ENCODE data around the gene APBB1. TPM values are rescaled to one million over a fixed set of nuclear protein-coding genes. Genes with fewer than 3 reads are reported as not detected.

Gene APBB1
- polyA plus RNA-seq, 1 donor from 2014 or later, result 283 TPM

DNA sequence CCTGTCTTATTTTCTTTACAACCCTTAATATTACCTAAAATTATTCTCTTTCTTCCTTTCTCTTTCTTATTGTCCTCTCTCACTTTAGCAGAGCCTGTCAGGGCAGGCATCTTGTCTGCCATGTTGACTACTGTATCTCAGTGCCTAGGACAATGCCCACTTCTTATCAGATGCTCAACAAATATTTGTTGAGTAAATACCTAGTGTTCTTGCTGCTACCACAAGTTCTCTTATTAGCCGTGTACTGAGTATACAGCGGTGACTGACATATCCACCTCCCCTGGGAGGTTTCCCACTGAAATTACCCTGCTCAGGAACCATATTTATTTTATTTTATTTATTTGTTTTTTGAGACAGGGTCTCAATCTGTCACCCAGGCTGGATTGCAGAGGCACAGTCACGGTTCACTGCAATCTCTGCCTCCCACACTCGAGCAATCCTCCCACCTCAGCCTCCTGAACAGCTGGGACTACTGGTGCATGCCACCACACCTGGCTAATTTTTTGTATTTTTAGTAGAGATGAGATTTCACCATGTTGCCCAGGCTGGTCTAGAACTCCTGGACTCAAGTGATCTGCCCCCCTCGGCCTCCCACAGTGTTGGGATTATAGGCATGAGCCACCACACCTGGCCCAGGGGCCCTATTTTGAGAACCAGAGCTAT, 15.2 kb upstream of the APBB1 start:
- no peaks in the 10 kb centered on the region for H3K27me3 ChIP-seq (ENCODE audit: insufficient read depth, low read depth, low read length)
- H3F3A ChIP-seq (ENCODE audit: insufficient read depth, low read length, poor library complexity, severe bottlenecking), result no peaks in the 10 kb centered on the region
- no peaks in the 10 kb centered on the region for H3K9me3 ChIP-seq (ENCODE audit: low read length)
- H2AFZ ChIP-seq (ENCODE audit: low read depth, low read length), result no peak overlapping the region
- H4K20me1 ChIP-seq (ENCODE audit: insufficient read depth), result no peaks in the 10 kb centered on the region
- no peaks in the 10 kb centered on the region for H3K79me2 ChIP-seq (replicated peaks; ENCODE audit: insufficient read depth, low read length)
- no peak overlapping the region for H3K4me3 ChIP-seq (ENCODE audit: low read length)
- H3K36me3 ChIP-seq (ENCODE audit: insufficient read depth, low read length), result no peaks in the 10 kb centered on the region
- no peak overlapping the region for H3K4me2 ChIP-seq (ENCODE audit: low read length)
- TF ChIP-seq EZH2 (IDR thresholded peaks at IDR 0.05; ENCODE audit: borderline replicate concordance, insufficient read depth, low read length, poor library complexity, severe bottlenecking), result no peak
- TF ChIP-seq RAD21 (conservative IDR thresholded peaks at IDR 0.05), result no peak
- TF ChIP-seq EP300 (conservative IDR thresholded peaks at IDR 0.05; ENCODE audit: poor library complexity, severe bottlenecking), result no peak
- TF ChIP-seq, protein P1, sequence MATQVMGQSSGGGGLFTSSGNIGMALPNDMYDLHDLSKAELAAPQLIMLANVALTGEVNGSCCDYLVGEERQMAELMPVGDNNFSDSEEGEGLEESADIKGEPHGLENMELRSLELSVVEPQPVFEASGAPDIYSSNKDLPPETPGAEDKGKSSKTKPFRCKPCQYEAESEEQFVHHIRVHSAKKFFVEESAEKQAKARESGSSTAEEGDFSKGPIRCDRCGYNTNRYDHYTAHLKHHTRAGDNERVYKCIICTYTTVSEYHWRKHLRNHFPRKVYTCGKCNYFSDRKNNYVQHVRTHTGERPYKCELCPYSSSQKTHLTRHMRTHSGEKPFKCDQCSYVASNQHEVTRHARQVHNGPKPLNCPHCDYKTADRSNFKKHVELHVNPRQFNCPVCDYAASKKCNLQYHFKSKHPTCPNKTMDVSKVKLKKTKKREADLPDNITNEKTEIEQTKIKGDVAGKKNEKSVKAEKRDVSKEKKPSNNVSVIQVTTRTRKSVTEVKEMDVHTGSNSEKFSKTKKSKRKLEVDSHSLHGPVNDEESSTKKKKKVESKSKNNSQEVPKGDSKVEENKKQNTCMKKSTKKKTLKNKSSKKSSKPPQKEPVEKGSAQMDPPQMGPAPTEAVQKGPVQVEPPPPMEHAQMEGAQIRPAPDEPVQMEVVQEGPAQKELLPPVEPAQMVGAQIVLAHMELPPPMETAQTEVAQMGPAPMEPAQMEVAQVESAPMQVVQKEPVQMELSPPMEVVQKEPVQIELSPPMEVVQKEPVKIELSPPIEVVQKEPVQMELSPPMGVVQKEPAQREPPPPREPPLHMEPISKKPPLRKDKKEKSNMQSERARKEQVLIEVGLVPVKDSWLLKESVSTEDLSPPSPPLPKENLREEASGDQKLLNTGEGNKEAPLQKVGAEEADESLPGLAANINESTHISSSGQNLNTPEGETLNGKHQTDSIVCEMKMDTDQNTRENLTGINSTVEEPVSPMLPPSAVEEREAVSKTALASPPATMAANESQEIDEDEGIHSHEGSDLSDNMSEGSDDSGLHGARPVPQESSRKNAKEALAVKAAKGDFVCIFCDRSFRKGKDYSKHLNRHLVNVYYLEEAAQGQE (IDR thresholded peaks at IDR 0.05; ENCODE audit: borderline replicate concordance), result no peak
- TF ChIP-seq SMC3 (conservative IDR thresholded peaks at IDR 0.05; ENCODE audit: poor library complexity), result no peak
- no peak for TF ChIP-seq TAF1 (IDR thresholded peaks at IDR 0.05; ENCODE audit: low read depth)
- no peak for TF ChIP-seq POLR2AphosphoS5 (IDR thresholded peaks at IDR 0.05)
- TF ChIP-seq MXI1 (conservative IDR thresholded peaks at IDR 0.05; ENCODE audit: poor library complexity, severe bottlenecking), result no peak
- TF ChIP-seq, protein P2, sequence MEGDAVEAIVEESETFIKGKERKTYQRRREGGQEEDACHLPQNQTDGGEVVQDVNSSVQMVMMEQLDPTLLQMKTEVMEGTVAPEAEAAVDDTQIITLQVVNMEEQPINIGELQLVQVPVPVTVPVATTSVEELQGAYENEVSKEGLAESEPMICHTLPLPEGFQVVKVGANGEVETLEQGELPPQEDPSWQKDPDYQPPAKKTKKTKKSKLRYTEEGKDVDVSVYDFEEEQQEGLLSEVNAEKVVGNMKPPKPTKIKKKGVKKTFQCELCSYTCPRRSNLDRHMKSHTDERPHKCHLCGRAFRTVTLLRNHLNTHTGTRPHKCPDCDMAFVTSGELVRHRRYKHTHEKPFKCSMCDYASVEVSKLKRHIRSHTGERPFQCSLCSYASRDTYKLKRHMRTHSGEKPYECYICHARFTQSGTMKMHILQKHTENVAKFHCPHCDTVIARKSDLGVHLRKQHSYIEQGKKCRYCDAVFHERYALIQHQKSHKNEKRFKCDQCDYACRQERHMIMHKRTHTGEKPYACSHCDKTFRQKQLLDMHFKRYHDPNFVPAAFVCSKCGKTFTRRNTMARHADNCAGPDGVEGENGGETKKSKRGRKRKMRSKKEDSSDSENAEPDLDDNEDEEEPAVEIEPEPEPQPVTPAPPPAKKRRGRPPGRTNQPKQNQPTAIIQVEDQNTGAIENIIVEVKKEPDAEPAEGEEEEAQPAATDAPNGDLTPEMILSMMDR (IDR thresholded peaks at IDR 0.05; ENCODE audit: poor library complexity, severe bottlenecking), result no peak
- no peak overlapping the region for H3K9ac ChIP-seq (ENCODE audit: low read length)
- H3K27ac ChIP-seq (ENCODE audit: low read length), result no peak overlapping the region
- H3K9me2 ChIP-seq (ENCODE audit: insufficient read depth, low read length), result no peaks in the 10 kb centered on the region

DNA sequence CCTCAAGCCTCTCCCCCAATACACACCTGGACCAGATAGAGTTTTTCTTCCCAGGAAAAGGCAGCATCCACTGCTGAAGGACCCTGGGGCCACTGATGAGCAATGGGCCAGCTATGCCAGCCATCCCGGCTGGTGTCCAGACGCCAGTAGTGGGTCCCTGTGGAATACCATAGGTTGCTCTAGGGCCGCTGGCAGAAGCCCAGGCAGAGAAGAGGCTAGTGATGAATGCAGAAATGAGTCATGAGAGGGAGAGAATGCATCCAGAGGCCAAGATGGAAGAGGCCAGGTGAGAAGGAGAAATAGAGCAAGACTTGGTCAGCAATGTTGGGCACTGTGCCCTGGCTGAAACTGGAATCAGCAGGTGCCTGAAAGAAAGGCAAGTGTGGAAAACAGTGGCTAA, 13.0 kb upstream of the APBB1 start:
- H3K27me3 ChIP-seq (ENCODE audit: insufficient read depth, low read depth, low read length), result no peaks in the 10 kb centered on the region
- H3K36me3 ChIP-seq (ENCODE audit: insufficient read depth, low read length), result no peaks in the 10 kb centered on the region
- no peaks in the 10 kb centered on the region for H4K20me1 ChIP-seq (ENCODE audit: insufficient read depth)
- H3K9me2 ChIP-seq (ENCODE audit: insufficient read depth, low read length), result no peaks in the 10 kb centered on the region
- H3K79me2 ChIP-seq (replicated peaks; ENCODE audit: insufficient read depth, low read length), result no peaks in the 10 kb centered on the region
- H3F3A ChIP-seq (ENCODE audit: insufficient read depth, low read length, poor library complexity, severe bottlenecking), result no peaks in the 10 kb centered on the region
- no peaks in the 10 kb centered on the region for H3K9me3 ChIP-seq (ENCODE audit: low read length)
- TF ChIP-seq EP300 (conservative IDR thresholded peaks at IDR 0.05; ENCODE audit: poor library complexity, severe bottlenecking) (no peak), POLR2AphosphoS5 (IDR thresholded peaks at IDR 0.05) (no peak), SMC3 (conservative IDR thresholded peaks at IDR 0.05; ENCODE audit: poor library complexity) (no peak), TAF1 (IDR thresholded peaks at IDR 0.05; ENCODE audit: low read depth) (no peak), RAD21 (conservative IDR thresholded peaks at IDR 0.05) (no peak), MXI1 (conservative IDR thresholded peaks at IDR 0.05; ENCODE audit: poor library complexity, severe bottlenecking) (no peak), EZH2 (IDR thresholded peaks at IDR 0.05; ENCODE audit: borderline replicate concordance, insufficient read depth, low read length, poor library complexity, severe bottlenecking) (no peak)
- TF ChIP-seq, protein P1 (IDR thresholded peaks at IDR 0.05; ENCODE audit: borderline replicate concordance), result no peak
- TF ChIP-seq, protein P2 (IDR thresholded peaks at IDR 0.05; ENCODE audit: poor library complexity, severe bottlenecking), result no peak
- H2AFZ ChIP-seq (ENCODE audit: low read depth, low read length), result no peak overlapping the region
- H3K4me3 ChIP-seq (ENCODE audit: low read length), result no peak overlapping the region
- H3K4me2 ChIP-seq (ENCODE audit: low read length), result no peak overlapping the region
- no peak overlapping the region for H3K9ac ChIP-seq (ENCODE audit: low read length)
- H3K27ac ChIP-seq (ENCODE audit: low read length), result no peak overlapping the region

Data from neural cell (in vitro differentiated cells).